GM08714 (cell line): ENCODE measurements around the gene GOLGA8Q.
"Not testable (repeated sequence)": the region's sequence is repeated elsewhere in the genome, so short reads cannot be mapped to it uniquely, and the experiment has no call there.

Source experiments
- H3K4me3 ChIP-seq: fragments of 200-500 bp; sonication (Bioruptor generic); 2 replicates; pipeline ENCODE4 v1.5.1; 2014; ENCODE audit warnings: mild to moderate bottlenecking, low read length, inconsistent platforms

GOLGA8Q gene

GRCh38 chr15:30551750-30552149 lies at the start of gene GOLGA8Q:
Gene GOLGA8Q (plus strand): TSS chr15:30552050. CDS start chr15:30552078, 28 bp downstream.
- not testable (repeated sequence) for H3K4me3 ChIP-seq

GRCh38 chr15:30502904-30503781 lies 48.7 kb upstream of the GOLGA8Q start:
- not testable (repeated sequence) for H3K4me3 ChIP-seq

GRCh38 chr15:30504162-30504843 lies 47.5 kb upstream of the GOLGA8Q start:
- not testable (repeated sequence) for H3K4me3 ChIP-seq

GRCh38 chr15:30514545-30514944 lies 37.3 kb upstream of the GOLGA8Q start:
- H3K4me3 ChIP-seq = not testable (repeated sequence)

- H3K4me3 ChIP-seq = not testable (repeated sequence)
Observed at GRCh38 chr15:30523453-30524243, 28.2 kb upstream of the GOLGA8Q start.

GRCh38 chr15:30525912-30526311 lies 25.9 kb upstream of the GOLGA8Q start:
- H3K4me3 ChIP-seq = not testable (repeated sequence)

GRCh38 chr15:30529049-30529448 lies 22.8 kb upstream of the GOLGA8Q start:
- not testable (repeated sequence) for H3K4me3 ChIP-seq

- not testable (repeated sequence) for H3K4me3 ChIP-seq
Observed at GRCh38 chr15:30566949-30567348, 15.1 kb downstream of the GOLGA8Q start.

- H3K4me3 ChIP-seq = not testable (repeated sequence)
Observed at GRCh38 chr15:30573012-30573491, 21.2 kb downstream of the GOLGA8Q start.

- not testable (repeated sequence) for H3K4me3 ChIP-seq
Observed at GRCh38 chr15:30579394-30579970, 27.6 kb downstream of the GOLGA8Q start.

GRCh38 chr15:30580716-30581115 lies 28.9 kb downstream of the GOLGA8Q start:
- H3K4me3 ChIP-seq = not testable (repeated sequence)

GRCh38 chr15:30598953-30599352 lies 47.1 kb downstream of the GOLGA8Q start:
- not testable (repeated sequence) for H3K4me3 ChIP-seq

- not testable (repeated sequence) for H3K4me3 ChIP-seq
Observed at GRCh38 chr15:30603796-30604195, 51.9 kb downstream of the GOLGA8Q start, which contains the start of gene GOLGA8H. Gene GOLGA8H (plus strand): TSS chr15:30604028. CDS start chr15:30604126, 98 bp downstream.
